ENCODE results near the gene PEX6. TPM values are rescaled to one million over a fixed set of nuclear protein-coding genes. Genes with fewer than 3 reads are reported as not detected.
A peak's percentile ranks its signal among the peaks of the same experiment; 100 is the strongest.

Gene PEX6
- total and polyA plus RNA-seq, 2 of the 13 experiments (the other 11 are each of a cell fraction or from before 2014, with no cell fraction given) = 5.1 to 6.7 TPM

GRCh38 chr6:42960243-42961019 is 18.6 kb downstream of the PEX6 start, which contains the start of gene GNMT (continued):
- TF ChIP-seq ZNF710 (CRISPR knock-in tag; IDR thresholded peaks at IDR 0.05; ENCODE audit: borderline replicate concordance) = no peak
- no peak; the same call in 1 of the 2 replicates for TF ChIP-seq SMAD3 (CRISPR knock-in tag; IDR thresholded peaks at IDR 0.05)
- TF ChIP-seq NR2F2 (IDR thresholded peaks at IDR 0.05; ENCODE audit: borderline replicate concordance, low read depth) = no peak
- no peak for TF ChIP-seq NCOR1 (IDR thresholded peaks at IDR 0.05; ENCODE audit: borderline replicate concordance, low read length)
- no peak for TF ChIP-seq ZNF740 (CRISPR knock-in tag; IDR thresholded peaks at IDR 0.05)
- TF ChIP-seq U2AF2 (IDR thresholded peaks at IDR 0.05; ENCODE audit: low read depth, low read length) = no peak
- no peak for TF ChIP-seq CCDC6 (CRISPR knock-in tag; IDR thresholded peaks at IDR 0.05)
- peak; percentile 56; the same call in 1 of the 2 replicates for TF ChIP-seq ZMYM4 (CRISPR knock-in tag; IDR thresholded peaks at IDR 0.05)
- no peak for TF ChIP-seq TBL1XR1 (IDR thresholded peaks at IDR 0.05; ENCODE audit: borderline replicate concordance, low read length, partially characterized antibody)
- TF ChIP-seq HNF1A (IDR thresholded peaks at IDR 0.05; ENCODE audit: low read depth) = no peak
- no peak; the same call in 1 of the 2 replicates for TF ChIP-seq HNF1A (CRISPR knock-in tag; IDR thresholded peaks at IDR 0.05; ENCODE audit: borderline replicate concordance)
- TF ChIP-seq SP2 (CRISPR knock-in tag; IDR thresholded peaks at IDR 0.05) = no peak; the same call in 1 of the 2 replicates
- TF ChIP-seq ZNF121 (CRISPR knock-in tag; IDR thresholded peaks at IDR 0.05) = peak; percentile 52
- TF ChIP-seq RORA (CRISPR knock-in tag; IDR thresholded peaks at IDR 0.05) = no peak
- TF ChIP-seq MBD4 (IDR thresholded peaks at IDR 0.05; ENCODE audit: borderline replicate concordance, low read length) = no peak
- TF ChIP-seq MLLT10 (CRISPR knock-in tag; IDR thresholded peaks at IDR 0.05) = no peak
- 0 out of 2 replicates have a peak, but pooled peaks have one; percentile 59 for TF ChIP-seq ZBTB2 (CRISPR knock-in tag; IDR thresholded peaks at IDR 0.05; ENCODE audit: low read depth)
- no peak for TF ChIP-seq HNRNPH1 (optimal IDR thresholded peaks at IDR 0.05; ENCODE audit: low read depth, low read length)
- no peak for TF ChIP-seq PRPF4 (IDR thresholded peaks at IDR 0.05; ENCODE audit: low read depth, low read length, poor library complexity, severe bottlenecking)
- TF ChIP-seq CREB3 (CRISPR knock-in tag; IDR thresholded peaks at IDR 0.05) = peak; percentile 63; the same call in 1 of the 2 replicates
- peak; percentile 57; the same call in 1 of the 2 replicates for TF ChIP-seq SALL2 (CRISPR knock-in tag; IDR thresholded peaks at IDR 0.05)

Data from HepG2 (cell line).